CD4-positive, alpha-beta T cell treated with Interleukin-21 for 1 hour (primary cell): ENCODE results near the gene COMMD3.
A peak's percentile ranks its signal among the peaks of the same experiment; 100 is the strongest.
"Not testable (repeated sequence)": the region's sequence is repeated elsewhere in the genome, so short reads cannot be mapped to it uniquely, and the experiment has no call there.

Experiments
- DNase-seq: peaks from one replicate; pipeline ENCODE4 v3.0.0-alpha.2; 2020

COMMD3 gene

DNA sequence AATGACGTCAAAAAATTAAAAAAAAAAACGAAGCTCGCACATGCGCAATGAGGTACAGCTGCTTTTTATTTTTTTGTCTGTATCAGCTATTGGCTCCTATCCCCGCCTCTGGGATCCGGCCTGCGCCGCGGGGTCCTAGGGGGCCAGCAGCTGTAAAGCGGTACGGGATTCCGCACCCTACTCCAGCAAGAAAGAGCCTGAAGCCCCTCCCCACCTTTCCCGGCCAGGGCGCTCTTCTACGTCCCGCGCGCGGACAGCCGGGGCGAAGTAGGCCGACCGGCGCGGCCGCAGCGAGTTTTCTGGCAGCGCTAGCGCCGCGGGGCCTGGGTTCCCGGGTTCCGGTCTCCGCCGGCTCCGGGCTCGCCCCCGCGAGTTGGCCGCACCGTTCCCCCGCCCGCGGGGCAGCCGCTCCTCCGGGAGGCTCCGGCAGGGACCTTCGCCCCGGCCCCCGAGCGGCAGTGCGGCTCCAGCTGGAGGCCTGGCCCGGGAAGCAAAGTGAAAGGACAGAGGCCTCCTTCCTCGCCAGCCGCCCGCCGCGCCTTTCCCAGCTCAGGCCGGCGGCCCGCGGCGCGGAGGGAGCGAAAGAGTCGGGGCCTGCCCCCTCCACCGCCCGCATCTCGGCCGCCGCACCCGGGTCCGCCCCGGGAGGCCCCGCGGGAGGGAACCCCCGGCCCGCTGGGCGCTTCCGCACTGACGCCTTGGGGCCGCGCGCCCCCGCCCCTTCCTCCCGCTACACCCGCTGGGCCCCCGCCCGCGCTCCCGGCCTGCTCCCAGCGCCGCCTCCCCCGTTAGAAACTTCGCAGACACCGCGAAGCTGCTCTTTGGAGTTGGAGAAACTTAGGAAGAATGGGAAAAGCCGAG, 24.4 kb downstream of the COMMD3 start:
- DNase-seq = peak; percentile 78

DNA sequence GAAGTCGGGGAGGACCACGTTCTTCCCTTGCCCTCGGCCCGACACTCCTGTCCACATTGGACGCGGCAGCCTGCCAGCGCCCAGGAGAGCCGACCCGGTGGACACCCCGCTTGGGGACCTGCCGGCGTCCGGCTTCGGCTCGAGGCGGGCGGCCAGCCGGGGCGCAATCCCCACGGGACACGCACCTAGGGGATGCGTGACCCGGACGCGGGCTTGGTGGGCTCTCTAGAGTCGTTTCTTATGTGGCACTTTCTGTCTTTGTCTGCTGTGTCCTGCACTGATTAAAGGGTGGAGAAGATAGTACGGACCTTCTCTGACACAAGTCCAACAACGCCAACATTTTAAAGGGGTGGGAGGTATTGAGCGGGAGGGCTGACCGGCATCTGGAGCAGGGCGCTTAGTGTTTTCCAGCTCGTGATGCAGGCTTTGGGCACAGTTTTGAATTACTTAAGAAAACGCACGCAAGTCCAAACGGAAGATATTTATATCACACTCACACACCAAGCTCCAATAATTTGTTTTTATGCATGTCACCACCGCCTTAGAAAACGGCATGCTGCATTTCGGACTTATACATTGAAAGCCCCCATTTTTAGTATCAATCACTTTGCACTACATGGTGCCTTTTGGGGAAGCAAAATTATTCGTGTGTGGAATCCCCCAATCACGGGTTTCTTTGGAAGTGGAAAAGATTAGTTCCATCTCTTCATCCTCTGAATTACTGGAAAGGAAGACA, 25.2 kb downstream of the COMMD3 start:
- no peak for DNase-seq

DNA sequence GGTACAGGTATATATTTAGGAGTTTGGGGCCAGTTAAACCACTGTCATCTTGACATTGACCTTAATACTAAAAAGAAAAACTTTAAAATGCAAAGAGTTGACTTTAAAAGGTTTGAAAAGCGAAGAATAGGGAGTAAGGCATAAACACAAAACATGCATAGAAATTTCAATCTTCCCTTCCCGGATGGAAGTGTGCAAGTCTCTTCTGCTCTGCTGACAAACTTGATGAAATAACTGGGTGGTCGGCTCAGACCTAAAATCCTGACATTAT, 25.7 kb downstream of the COMMD3 start:
- DNase-seq = no peak

DNA sequence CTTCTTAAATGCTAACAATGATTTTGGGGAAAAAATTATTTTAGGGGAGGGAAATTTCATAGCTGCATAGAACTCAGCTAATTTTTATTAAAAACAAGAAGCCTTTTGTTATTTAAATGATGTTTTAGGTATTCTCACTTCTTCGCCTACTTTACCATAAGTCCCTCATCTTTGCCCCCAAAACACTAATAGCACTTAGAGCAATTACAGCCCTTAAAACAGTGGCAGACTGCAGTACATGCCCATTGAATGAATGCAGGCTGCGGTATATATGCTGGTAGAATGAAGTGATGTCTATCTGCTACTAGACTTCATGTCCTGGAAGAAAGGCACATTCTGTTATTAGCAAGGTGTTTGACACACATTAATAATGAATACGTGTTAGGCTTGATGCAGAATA, 26.2 kb downstream of the COMMD3 start:
- no peak for DNase-seq

DNA sequence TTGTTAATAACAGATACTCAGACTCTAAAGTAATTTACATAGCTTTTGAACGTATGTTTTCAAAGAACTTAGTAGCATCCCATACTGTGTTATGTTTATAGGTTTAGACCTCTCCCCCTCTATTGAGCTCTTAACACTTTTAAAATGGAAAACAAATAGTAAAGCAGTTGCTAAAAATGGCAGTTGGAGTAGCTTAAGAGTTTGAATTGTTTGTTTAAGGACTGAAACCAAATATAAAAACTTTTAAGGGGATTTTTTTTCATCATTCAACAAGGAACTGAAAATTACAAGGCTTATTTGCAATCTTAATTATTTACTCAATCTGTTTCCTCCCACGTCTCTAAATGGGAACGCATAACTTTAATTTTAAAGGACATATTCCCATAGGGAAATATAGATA, 27.5 kb downstream of the COMMD3 start:
- no peak for DNase-seq

- DNase-seq = no peak
Measured at GRCh38 chr10:22344249-22344648, 28.1 kb downstream of the COMMD3 start.

GRCh38 chr10:22344781-22345300, 28.7 kb downstream of the COMMD3 start:
- no peak for DNase-seq

GRCh38 chr10:22345301-22346095, 29.3 kb downstream of the COMMD3 start, which contains the start of gene SPAG6:
Gene SPAG6, plus strand, starts transcription at chr10:22345496. Its CDS starts 116 bp downstream, at chr10:22345612.
- DNase-seq = peak; percentile 56

DNA sequence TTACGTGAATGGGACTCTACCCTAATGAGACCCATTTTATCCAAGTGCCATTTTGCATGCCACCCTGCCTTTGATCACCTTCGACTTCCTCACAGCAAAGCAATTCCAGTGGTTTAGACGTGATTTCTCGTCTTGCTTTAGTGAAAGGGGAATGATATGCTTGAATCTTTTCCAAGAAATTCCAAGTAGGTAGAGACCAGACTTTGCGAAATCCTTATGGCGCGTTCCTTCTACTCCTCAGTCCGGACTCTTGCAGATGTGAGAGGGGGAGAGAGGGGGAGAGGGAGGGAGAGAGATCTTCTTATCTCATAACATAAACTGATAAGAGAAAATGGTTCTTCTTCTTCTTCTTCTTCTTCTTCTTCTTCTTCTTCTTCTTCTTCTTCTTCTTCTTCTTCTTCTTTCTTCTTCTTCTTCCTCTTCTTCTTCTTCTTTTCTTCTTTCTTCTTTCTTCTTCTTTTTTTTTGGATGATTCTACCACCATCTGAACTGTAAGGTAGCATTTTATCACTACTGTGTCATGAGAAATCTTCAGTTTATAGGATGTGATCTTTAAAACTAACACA, 30.0 kb downstream of the COMMD3 start:
- no peak for DNase-seq

- no peak for DNase-seq
Measured at GRCh38 chr10:22349755-22350154, 33.6 kb downstream of the COMMD3 start.

GRCh38 chr10:22351131-22351703, 35.0 kb downstream of the COMMD3 start:
- no peak for DNase-seq

- no peak for DNase-seq
Measured at GRCh38 chr10:22356324-22356873, 40.2 kb downstream of the COMMD3 start.

DNA sequence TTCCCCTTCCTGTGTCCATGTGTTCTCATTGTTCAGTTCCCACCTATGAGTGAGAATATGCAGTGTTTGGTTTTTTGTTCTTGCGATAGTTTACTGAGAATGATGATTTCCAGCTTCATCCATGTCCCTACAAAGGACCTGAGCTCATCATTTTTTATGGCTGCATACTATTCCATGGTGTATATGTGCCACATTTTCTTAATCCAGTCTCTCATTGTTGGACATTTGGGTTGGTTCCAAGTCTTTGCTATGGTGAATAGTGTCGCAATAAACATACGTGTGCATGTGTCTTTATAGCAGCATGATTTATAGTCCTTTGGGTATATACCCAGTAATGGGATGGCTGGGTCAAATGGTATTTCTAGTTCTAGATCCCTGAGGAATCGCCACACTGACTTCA, 41.6 kb downstream of the COMMD3 start:
- not testable (repeated sequence) for DNase-seq

DNA sequence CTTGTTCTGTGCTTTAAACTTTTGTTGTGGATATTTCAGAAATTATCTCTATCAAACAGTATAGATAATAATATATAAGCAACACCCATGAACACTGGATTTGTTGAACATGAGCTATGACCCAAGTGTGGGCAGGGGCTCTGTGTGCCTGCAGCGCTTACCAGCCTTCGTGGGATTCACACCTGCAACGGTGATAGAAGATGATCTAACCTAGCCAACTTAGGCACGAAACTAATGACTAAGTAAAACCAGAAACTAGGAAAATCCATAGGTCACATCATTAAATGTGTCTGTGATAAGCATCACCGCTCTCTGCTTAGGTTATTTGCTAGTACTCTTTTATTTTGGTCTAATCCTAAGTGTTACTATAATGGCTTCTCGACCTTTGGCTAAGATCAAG, 47.1 kb downstream of the COMMD3 start:
- DNase-seq = no peak

GRCh38 chr10:22364407-22365140, 48.4 kb downstream of the COMMD3 start:
- no peak for DNase-seq

- DNase-seq = no peak
Measured at GRCh38 chr10:22365233-22365632, 49.0 kb downstream of the COMMD3 start.

DNA sequence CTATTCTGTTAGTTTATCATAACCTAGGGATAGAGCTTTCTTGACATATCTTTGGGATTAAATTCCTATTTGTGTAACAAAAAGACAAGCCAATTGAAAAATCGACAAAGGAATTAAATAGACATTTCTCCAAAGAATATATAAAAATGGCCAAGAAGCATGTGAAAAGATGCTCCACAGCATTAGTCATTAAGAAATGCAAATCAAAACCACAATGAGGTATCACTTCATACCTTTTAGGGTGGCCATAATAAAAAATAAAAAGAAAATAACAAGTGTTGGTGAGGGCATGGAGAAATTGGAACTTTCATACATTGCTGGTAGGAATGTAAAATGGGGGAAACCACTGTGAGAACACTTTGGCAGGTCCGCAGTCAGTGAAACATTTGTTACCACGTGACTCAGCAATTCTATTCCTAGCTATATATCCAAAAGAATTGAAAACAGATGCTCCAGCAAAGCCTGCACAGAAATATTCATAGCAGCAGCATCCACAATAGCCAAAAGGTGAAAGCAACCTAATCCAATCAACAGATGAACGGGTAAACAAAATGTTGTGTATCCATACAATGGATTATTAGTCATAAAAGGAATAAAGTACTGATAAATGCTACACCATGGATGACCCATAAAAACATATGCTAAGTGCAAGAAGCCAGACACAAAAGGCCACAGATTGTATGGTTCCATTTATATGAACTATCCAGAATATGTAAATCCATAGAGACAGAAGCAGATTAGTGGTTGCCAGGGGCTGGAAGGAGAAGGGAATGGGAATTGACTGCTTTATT, 49.7 kb downstream of the COMMD3 start:
- DNase-seq = no peak

- no peak for DNase-seq
Measured at GRCh38 chr10:22366435-22366703, 50.2 kb downstream of the COMMD3 start.

- no peak for DNase-seq
Measured at GRCh38 chr10:22366771-22367170, 50.6 kb downstream of the COMMD3 start.

DNA sequence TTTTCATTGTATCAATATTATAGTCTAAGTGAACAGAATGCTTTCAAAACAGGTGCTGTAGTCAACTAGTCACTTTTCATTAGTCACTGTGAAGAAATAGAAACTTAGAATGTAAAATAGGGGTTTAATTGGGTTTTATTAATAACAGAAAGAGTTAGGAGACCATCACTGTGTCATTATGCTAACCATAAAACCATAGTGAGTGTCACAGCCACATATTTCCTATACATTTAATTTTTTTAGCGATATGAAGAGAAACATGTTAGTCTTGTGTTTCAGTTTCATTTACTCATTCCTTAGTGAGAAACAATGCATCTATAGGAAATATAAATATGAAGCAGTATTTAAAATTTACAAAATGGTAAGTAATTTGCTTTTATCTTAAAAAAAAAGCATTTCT, 51.3 kb downstream of the COMMD3 start:
- DNase-seq = no peak

DNA sequence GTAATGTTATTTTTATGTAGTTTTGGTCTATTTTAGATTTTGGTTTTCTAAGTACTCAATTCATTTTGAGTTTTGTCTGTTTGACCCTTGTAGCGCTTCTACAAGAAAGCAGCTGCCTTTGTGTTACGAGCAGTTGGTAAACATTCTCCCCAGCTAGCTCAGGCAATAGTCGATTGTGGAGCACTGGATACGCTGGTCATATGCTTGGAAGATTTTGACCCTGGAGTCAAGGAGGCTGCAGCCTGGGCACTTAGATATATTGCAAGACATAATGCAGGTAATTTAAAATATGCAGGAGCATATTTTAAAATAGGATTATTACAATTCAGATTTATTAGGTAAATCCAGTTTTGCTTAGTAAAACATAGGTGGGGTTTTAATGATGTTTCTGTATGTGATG, 52.2 kb downstream of the COMMD3 start:
- DNase-seq = no peak
